Heart right ventricle (tissue), 16 donors: ENCODE data around the gene PIK3C3. TPM values are rescaled to one million over a fixed set of nuclear protein-coding genes. Genes with fewer than 3 reads are reported as not detected.

Experiments
- ATAC-seq, 8 donors: fragments of 200-7000 bp; cut with Tn5 transposase; one replicate each; pipeline ENCODE4 v1.9.1; 2020; ENCODE audit warnings: mild to moderate bottlenecking in 8 of 8, moderate library complexity in 8 of 8, moderate number of reproducible peaks in 1 of 8
- DNase-seq, 2 donors: peaks; one replicate each; pipeline ENCODE4 v3.0.0-alpha.2; 2020
- H3K27ac ChIP-seq, 10 donors: fragments of 200-600 bp; sonication (generic) in 2 of 10; one replicate each; pipeline versions ENCODE4 v1.5.0 to v1.8.0; 2020 to 2022; ENCODE audit warnings: mild to moderate bottlenecking in 3 of 10
- H3K27me3 ChIP-seq, 7 donors: fragments of 200-600 bp; one replicate each; pipeline ENCODE4 v1.8.0; 2021 to 2022; ENCODE audit warnings: mild to moderate bottlenecking in 2 of 7
- H3K36me3 ChIP-seq, 9 donors: fragments of 200-600 bp; sonication (generic) in 1 of 9; one replicate each; pipeline versions ENCODE4 v1.5.0 to v1.8.0; 2020 to 2022; ENCODE audit warnings: mild to moderate bottlenecking in 2 of 9
- H3K4me1 ChIP-seq, 9 donors: fragments of 200-600 bp; sonication (generic) in 1 of 9; one replicate each; pipeline versions ENCODE4 v1.5.0 to v1.8.0; 2020 to 2022; ENCODE audit warnings: mild to moderate bottlenecking in 4 of 9
- H3K4me3 ChIP-seq, 10 donors: fragments of 200-600 bp; sonication (generic) in 2 of 10; one replicate each; pipeline versions ENCODE4 v1.5.0 to v1.8.0; 2020 to 2022; ENCODE audit warnings: mild to moderate bottlenecking in 7 of 10, moderate library complexity in 2 of 10
- H3K9me3 ChIP-seq, 11 donors: fragments of 200-600 bp in 10 of 11; sonication (generic) in 2 of 11; one replicate each; pipeline versions ENCODE4 v1.5.0 to v1.8.0; 2013 to 2022; ENCODE audit warnings: mild to moderate bottlenecking in 2 of 11, control low read depth in 1 of 11, moderate library complexity in 1 of 11
- CTCF ChIP-seq, 9 donors: fragments of 200-600 bp; sonication (generic) in 2 of 9; IDR thresholded peaks; one replicate each; pipeline versions ENCODE4 v1.5.0 to v1.8.0; 2021 to 2022; ENCODE audit warnings: antibody characterized with exemption in 9 of 9, mild to moderate bottlenecking in 5 of 9, moderate library complexity in 1 of 9
- WGBS, 2 donors: extraction: QIAGEN DNeasy Blood & Tissue Kit; methylation state at CpG; one replicate each; pipeline ENCODE4 v1.1.7; 2013; ENCODE audit warnings: inconsistent platforms in 1 of 2; 5-methylcytosine and 5-hydroxymethylcytosine counted together
- intact Hi-C, 10 donors: fragments of 100-400 bp; cut with DNase I; formaldehyde crosslinking; loops; one replicate each; pipeline versions ENCODE4 v1.11.1 to v1.14.2; 2022
- polyA plus RNA-seq, 2 donors: library from polyadenylated mRNA; stranded (reverse); fragments of 200-250 nt; gene quantifications; one replicate each; pipeline ENCODE4 v1.2.3, GENCODE V29; 2013
- total RNA-seq, 10 donors: library from RNA; stranded (reverse); fragmentation: NEBNext Ultra II Directional in 3 of 10; extraction: Animal tissue kit (Norgen Biotek cat#: 25700) in 3 of 10; gene quantifications; one replicate each; pipeline versions ENCODE4 v1.2.1 to v1.2.4, GENCODE V29; 2021 to 2023
- donor health status: Arrhythmogenic right ventricular cardiomyopathy.
- donor health status: ischemic (EF 13 %, LVEDD 7.1; RV severe dilation, severe dysfunction).
- donor health status: healthy with polysubstance abuse.
- donor health status: DM: no; HTN: yes; CAD: no.
- donor health status: DM: no; HTN: no; CAD: no.
- donor health status: ischemic (EF 25% LVEDD 6.9; RV normal size, moderate dysfunction).
- donor health status: ischemic (EF 25% LVEDD 5.7; RV mildly dilated, moderate dysfunction).
- donor health status: healthy.
- donor health status: DM: yes; HTN: yes; CAD: no.
- donor health status: Ischemic cardiomyopathy.
- donor health status: ischemic (EF 35%, LVEDD 5.7; RV mildly dilated, moderate dysfunction).
- donor health status: nonischemic (EF 11% LVEDD 7.7; RV severe dilation, severe dysfunction).
- donor health status: DM: yes; HTN: yes; CAD: no.
- donor health status: PGD.
- donor health status: ischemic (EF 29% LVEDD 5.4; RV normal size, mild dysfunction).
- donor health status: nonischemic (EF 23%, LVEDD 6.1; RV moderate dilation, normal function).

Gene PIK3C3
- total and polyA plus RNA-seq, 12 donors: 20.8 to 41.4 (median 30.9) TPM

GRCh38 chr18:42112657-42113420, 157.8 kb downstream of the PIK3C3 start:
- H3K27ac ChIP-seq: no peak overlapping the region
- TF ChIP-seq CTCF (IDR thresholded peaks at IDR 0.05): no peak
- H3K4me3 ChIP-seq: no peak overlapping the region
- H3K9me3 ChIP-seq: no peaks in the 10 kb centered on the region
- H3K4me1 ChIP-seq: peaks cover 0 to 17% (median 7%) of the 10 kb centered on the region in 9 donors
- no peak for DNase-seq
- H3K36me3 ChIP-seq: no peaks in the 10 kb centered on the region
- ATAC-seq: no peak
- intact Hi-C loops: loop anchor here in 9 of 10 donors (5.0 to 10.0 kb wide), 9 partner anchors 162 to 1472 kb away; partner anchors contain the start of gene SYT4 (in 2 of the 9)
- no peaks in the 10 kb centered on the region for H3K27me3 ChIP-seq
- WGBS, 2 donors: 79 to 85% methylated on average over 10 of the region's 10 CpGs

- intact Hi-C loops: loop anchor here in 9 of 10 donors (2.0 to 10.0 kb wide), 10 partner anchors 161 to 1471 kb away; partner anchors contain the start of gene SYT4 (in 2 of the 9)
- 65 to 72% methylated on average over 5 of the region's 5 CpGs for WGBS, 2 donors
Measured at GRCh38 chr18:42113529-42114191, 158.6 kb downstream of the PIK3C3 start.

GRCh38 chr18:42114310-42114943, 159.4 kb downstream of the PIK3C3 start:
- no peaks in the 10 kb centered on the region for H3K36me3 ChIP-seq
- no peaks in the 10 kb centered on the region for H3K27me3 ChIP-seq
- 21% methylated on average over 7 of the region's 7 CpGs for WGBS, 2 donors
- no peaks in the 10 kb centered on the region for H3K9me3 ChIP-seq
- ATAC-seq: peak in 7 of 8 donors; percentile 77 to 90 (median 87)
- peaks cover 0 to 17% (median 7%) of the 10 kb centered on the region in 9 donors for H3K4me1 ChIP-seq
- H3K27ac ChIP-seq: peak overlapping the region in 3 of 10 donors; percentile 5 to 41 (median 24)
- intact Hi-C loops: loop anchor here in 9 of 10 donors (2.0 to 10.0 kb wide), 10 partner anchors 160 to 1470 kb away; partner anchors contain the start of gene SYT4 (in 2 of the 9)
- DNase-seq: peak; percentile 11 to 76
- no peak overlapping the region for H3K4me3 ChIP-seq
- TF ChIP-seq CTCF (IDR thresholded peaks at IDR 0.05): peak; percentile 84 to 93 (median 89)

More at GRCh38 chr18:42113529-42114191, 158.6 kb downstream of the PIK3C3 start:
- Histone ChIP-seq H3K9me3 (no peaks in the 10 kb centered on the region), H3K4me3 (no peak overlapping the region), H3K4me1 (peaks cover 0 to 17% (median 7%) of the 10 kb centered on the region in 9 donors), H3K36me3 (no peaks in the 10 kb centered on the region), H3K27ac (peak overlapping the region in 3 of 10 donors; percentile 5 to 41 (median 24)), H3K27me3 (no peaks in the 10 kb centered on the region)
- TF ChIP-seq CTCF (IDR thresholded peaks at IDR 0.05): no peak
- ATAC-seq (no peak), DNase-seq (no peak)

GRCh38 chr18:42126586-42126985, 171.6 kb downstream of the PIK3C3 start:
- no peaks in the 10 kb centered on the region for H3K4me1 ChIP-seq
- intact Hi-C loops: no loop called here
- WGBS, 2 donors: 86 to 100% methylated on average over 1 of the region's 1 CpG
- H3K27me3 ChIP-seq: no peaks in the 10 kb centered on the region
- no peak for ATAC-seq
- no peak for DNase-seq
- H3K4me3 ChIP-seq: no peak overlapping the region
- TF ChIP-seq CTCF (IDR thresholded peaks at IDR 0.05): no peak
- H3K36me3 ChIP-seq: no peaks in the 10 kb centered on the region
- H3K9me3 ChIP-seq: peaks cover 0 to 8% (median 0%) of the 10 kb centered on the region in 11 donors
- no peak overlapping the region for H3K27ac ChIP-seq
